Peyer's patch (tissue), 4 donors: ENCODE data around the gene FEZF2.

Experiments used
- POLR2A ChIP-seq, 2 donors: fragments of 450-650 bp; IDR thresholded peaks; one replicate each; pipeline ENCODE4 v1.5.1; 2017; ENCODE audit warnings: antibody characterized with exemption in 2 of 2, mild to moderate bottlenecking in 2 of 2, moderate library complexity in 2 of 2
- TF ChIP-seq, protein P1 (sequence below), 6 experiments: fragments of 450-650 bp in 4 of 6; fragments of 200-600 bp in 2 of 6; sonication (generic) in 1 of 6; IDR thresholded peaks; one replicate each; pipeline ENCODE4 v1.5.1; 2017 to 2019; ENCODE audit warnings: antibody characterized with exemption in 6 of 6, mild to moderate bottlenecking in 3 of 6, moderate library complexity in 1 of 6

DNA sequence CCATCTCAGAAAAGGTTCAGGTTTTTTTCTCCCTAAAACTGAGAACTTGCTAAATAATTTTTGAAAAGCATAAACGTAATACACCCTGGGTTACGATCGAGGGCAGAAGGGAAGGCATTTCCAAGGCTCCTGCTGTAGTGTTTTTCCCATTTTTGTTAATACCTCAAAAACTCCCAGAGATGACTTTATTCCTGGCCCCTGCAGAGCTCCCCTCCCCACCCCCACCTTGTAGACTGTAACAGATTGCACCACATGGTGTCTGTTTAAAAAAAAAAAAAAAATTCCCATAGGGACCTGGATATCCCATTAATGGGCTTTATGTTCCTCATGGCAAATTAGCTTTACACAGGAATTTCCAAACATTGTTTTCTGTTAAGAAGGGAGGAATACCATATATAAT, 38.2 kb downstream of the FEZF2 start:
- TF ChIP-seq POLR2A (IDR thresholded peaks at IDR 0.05), result no peak
- TF ChIP-seq, protein P1, sequence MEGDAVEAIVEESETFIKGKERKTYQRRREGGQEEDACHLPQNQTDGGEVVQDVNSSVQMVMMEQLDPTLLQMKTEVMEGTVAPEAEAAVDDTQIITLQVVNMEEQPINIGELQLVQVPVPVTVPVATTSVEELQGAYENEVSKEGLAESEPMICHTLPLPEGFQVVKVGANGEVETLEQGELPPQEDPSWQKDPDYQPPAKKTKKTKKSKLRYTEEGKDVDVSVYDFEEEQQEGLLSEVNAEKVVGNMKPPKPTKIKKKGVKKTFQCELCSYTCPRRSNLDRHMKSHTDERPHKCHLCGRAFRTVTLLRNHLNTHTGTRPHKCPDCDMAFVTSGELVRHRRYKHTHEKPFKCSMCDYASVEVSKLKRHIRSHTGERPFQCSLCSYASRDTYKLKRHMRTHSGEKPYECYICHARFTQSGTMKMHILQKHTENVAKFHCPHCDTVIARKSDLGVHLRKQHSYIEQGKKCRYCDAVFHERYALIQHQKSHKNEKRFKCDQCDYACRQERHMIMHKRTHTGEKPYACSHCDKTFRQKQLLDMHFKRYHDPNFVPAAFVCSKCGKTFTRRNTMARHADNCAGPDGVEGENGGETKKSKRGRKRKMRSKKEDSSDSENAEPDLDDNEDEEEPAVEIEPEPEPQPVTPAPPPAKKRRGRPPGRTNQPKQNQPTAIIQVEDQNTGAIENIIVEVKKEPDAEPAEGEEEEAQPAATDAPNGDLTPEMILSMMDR (IDR thresholded peaks at IDR 0.05), result no peak
